DND-41 (cell line): ENCODE measurements around the gene CLDN15.

Experiments
- ATAC-seq: fragments of 200-7000 bp; cut with Tn5 transposase; 3 replicates; pipeline ENCODE4 v1.9.1; 2021; ENCODE audit warnings: low read depth; ENCODE audit not compliant: insufficient read depth
- DNase-seq: peaks from one replicate; pipeline ENCODE4 v3.0.0-alpha.2; 2020
- H2AFZ ChIP-seq: 2 replicates; pipeline ENCODE4 v1.6.0; 2012; ENCODE audit warnings: low read depth, low read length
- H3K27ac ChIP-seq: 2 replicates; pipeline ENCODE4 v1.5.1; 2012; ENCODE audit warnings: low read length, inconsistent platforms
- H3K27me3 ChIP-seq: fragments of 200-600 bp; sonication (generic); 2 replicates; pipeline ENCODE4 v1.6.0; 2012; ENCODE audit warnings: low read length, mild to moderate bottlenecking, inconsistent platforms; ENCODE audit not compliant: insufficient read depth, poor library complexity
- H3K36me3 ChIP-seq: 2 replicates; pipeline ENCODE4 v1.5.1; 2012; ENCODE audit warnings: low read length, inconsistent platforms; ENCODE audit not compliant: insufficient read depth
- H3K4me1 ChIP-seq: 2 replicates; pipeline ENCODE4 v1.5.1; 2012; ENCODE audit warnings: mild to moderate bottlenecking, low read length; ENCODE audit not compliant: insufficient read depth
- H3K4me2 ChIP-seq: 2 replicates; pipeline ENCODE4 v1.6.0; 2012; ENCODE audit warnings: mild to moderate bottlenecking, moderate library complexity, low read length, inconsistent platforms; ENCODE audit not compliant: insufficient read depth
- H3K4me3 ChIP-seq, 2 experiments: fragments of 200-600 bp in 1 of 2; shearing (Covaris generic) in 1 of 2; 2 replicates each; pipeline ENCODE4 v1.5.1; 2012 to 2016; ENCODE audit warnings: inconsistent platforms in 2 of 2, low read length in 2 of 2, mild to moderate bottlenecking in 2 of 2, low read depth in 1 of 2, moderate library complexity in 1 of 2
- H3K79me2 ChIP-seq: 2 replicates; pipeline ENCODE4 v1.6.0; 2012; ENCODE audit warnings: low read length, inconsistent platforms; ENCODE audit not compliant: insufficient read depth
- H3K9ac ChIP-seq: 2 replicates; pipeline ENCODE4 v1.6.0; 2012; ENCODE audit warnings: low read depth, mild to moderate bottlenecking, inconsistent platforms, low read length, moderate library complexity
- H3K9me3 ChIP-seq: 2 replicates; pipeline ENCODE4 v1.5.1; 2012; ENCODE audit warnings: low read length, moderate library complexity, mild to moderate bottlenecking, inconsistent platforms; ENCODE audit not compliant: insufficient read depth, severe bottlenecking
- H4K20me1 ChIP-seq: 2 replicates; pipeline ENCODE4 v1.6.0; 2012; ENCODE audit warnings: low read length; ENCODE audit not compliant: insufficient read depth
- EZH2 ChIP-seq: IDR thresholded peaks from 3 replicates; pipeline ENCODE4 v1.6.1; 2012; ENCODE audit warnings: borderline replicate concordance, low read depth, mild to moderate bottlenecking, moderate library complexity, low read length, inconsistent platforms; ENCODE audit not compliant: severe bottlenecking
- TF ChIP-seq, protein P1 (sequence below): IDR thresholded peaks from 2 replicates; pipeline ENCODE4 v1.5.1; 2012; ENCODE audit warnings: borderline replicate concordance, low read length, moderate library complexity, mild to moderate bottlenecking; ENCODE audit not compliant: poor library complexity, severe bottlenecking; ENCODE audit errors: extremely low read depth

The CLDN15 gene

DNA sequence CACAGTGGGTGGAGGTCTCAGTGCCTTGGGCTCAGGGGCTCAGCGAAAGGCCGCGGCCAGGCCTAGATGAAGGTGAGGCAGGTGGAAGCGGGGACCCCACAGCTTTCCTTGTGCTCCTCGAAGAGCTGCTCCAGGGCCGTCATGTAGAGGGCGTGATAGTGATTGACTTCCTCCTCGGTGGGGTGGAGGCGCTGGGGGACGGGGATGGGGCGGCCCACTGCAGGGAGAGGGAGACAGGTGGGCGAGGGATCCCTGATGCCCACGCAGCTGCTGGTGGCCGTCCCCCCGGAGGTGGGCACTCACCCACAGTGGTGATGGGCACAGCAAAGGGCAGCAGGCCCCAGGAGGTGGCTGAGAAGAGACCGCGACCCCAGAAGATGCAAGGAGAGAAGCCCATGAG lies 41.7 kb downstream of the CLDN15 start:
- no peak for DNase-seq
- Histone ChIP-seq H3K36me3 (no peaks in the 10 kb centered on the region), H3K4me1 (peaks cover 2% of the 10 kb centered on the region; the same call in 1 of the 2 replicates), H2AFZ (no peak overlapping the region), H3K9me3 (no peaks in the 10 kb centered on the region), H3K4me2 (no peak overlapping the region), H4K20me1 (no peaks in the 10 kb centered on the region), H3K4me3 (no peak overlapping the region), H3K27ac (no peak overlapping the region), H3K79me2 (no peaks in the 10 kb centered on the region), H3K27me3 (no peaks in the 10 kb centered on the region), H3K9ac (no peak overlapping the region)
- TF ChIP-seq, protein P1, sequence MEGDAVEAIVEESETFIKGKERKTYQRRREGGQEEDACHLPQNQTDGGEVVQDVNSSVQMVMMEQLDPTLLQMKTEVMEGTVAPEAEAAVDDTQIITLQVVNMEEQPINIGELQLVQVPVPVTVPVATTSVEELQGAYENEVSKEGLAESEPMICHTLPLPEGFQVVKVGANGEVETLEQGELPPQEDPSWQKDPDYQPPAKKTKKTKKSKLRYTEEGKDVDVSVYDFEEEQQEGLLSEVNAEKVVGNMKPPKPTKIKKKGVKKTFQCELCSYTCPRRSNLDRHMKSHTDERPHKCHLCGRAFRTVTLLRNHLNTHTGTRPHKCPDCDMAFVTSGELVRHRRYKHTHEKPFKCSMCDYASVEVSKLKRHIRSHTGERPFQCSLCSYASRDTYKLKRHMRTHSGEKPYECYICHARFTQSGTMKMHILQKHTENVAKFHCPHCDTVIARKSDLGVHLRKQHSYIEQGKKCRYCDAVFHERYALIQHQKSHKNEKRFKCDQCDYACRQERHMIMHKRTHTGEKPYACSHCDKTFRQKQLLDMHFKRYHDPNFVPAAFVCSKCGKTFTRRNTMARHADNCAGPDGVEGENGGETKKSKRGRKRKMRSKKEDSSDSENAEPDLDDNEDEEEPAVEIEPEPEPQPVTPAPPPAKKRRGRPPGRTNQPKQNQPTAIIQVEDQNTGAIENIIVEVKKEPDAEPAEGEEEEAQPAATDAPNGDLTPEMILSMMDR = no peak
- TF ChIP-seq EZH2 = no peak
- ATAC-seq = no peak

DNA sequence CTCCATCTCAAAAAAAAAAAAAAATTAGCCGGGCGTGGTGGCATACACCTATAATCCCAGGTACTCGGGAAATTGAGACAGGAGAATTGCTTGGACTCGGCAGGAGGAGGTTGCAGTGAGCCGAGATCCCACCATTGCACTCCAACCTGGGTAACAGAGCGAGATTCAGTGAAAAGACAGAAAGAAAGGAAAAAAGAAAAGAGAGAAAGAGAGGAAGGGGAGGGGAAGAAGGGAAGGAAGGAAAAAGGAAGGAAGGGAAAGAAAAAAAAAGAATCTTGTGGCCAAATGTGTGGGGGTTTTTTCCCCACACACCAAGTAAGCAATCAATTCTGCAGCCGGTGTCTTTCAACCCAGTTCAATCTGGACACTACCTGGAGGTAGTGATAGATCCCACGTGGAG lies 48.5 kb downstream of the CLDN15 start:
- no peak for ATAC-seq
- Histone ChIP-seq H3K27me3 (no peaks in the 10 kb centered on the region), H3K9me3 (no peaks in the 10 kb centered on the region), H3K27ac (no peak overlapping the region), H4K20me1 (no peaks in the 10 kb centered on the region), H3K4me1 (peaks cover 2% of the 10 kb centered on the region; the same call in 1 of the 2 replicates), H3K36me3 (no peaks in the 10 kb centered on the region), H3K9ac (no peak overlapping the region), H3K4me2 (no peak overlapping the region), H3K4me3 (no peak overlapping the region), H3K79me2 (no peaks in the 10 kb centered on the region), H2AFZ (no peak overlapping the region)
- no peak for TF ChIP-seq EZH2
- TF ChIP-seq, protein P1 = no peak
- no peak for DNase-seq

DNA sequence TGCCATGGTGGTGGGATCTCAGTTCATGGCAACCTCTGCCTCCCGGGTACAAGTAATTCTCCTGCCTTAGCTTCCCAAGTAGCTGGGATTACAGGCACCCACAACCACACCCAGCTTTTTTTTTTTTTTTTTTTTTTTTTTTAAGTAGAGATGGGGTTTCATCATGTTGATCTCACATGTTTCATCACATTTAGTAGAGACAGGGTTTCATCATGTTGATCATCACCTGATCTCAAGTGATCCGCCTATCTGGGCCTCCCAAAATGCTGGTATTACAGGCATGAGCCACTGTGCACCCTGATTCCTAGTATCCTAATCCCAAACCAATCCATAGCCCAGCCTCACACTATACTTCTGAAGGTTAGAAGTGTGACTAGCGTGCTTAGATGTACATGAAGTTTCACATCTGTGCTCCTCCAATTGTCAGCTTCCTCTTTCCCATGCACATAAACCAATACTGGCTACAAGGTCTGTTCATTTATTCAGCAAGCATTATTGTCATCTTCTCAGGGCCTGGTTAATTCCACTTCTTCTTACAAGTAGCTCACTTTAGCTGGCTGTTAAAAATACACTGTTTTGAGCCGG lies 50.7 kb downstream of the CLDN15 start:
- Histone ChIP-seq H3K4me1 (no peaks in the 10 kb centered on the region), H3K4me3 (no peak overlapping the region), H4K20me1 (no peaks in the 10 kb centered on the region), H3K79me2 (no peaks in the 10 kb centered on the region), H3K27me3 (no peaks in the 10 kb centered on the region), H3K9me3 (no peaks in the 10 kb centered on the region), H3K4me2 (no peak overlapping the region), H3K9ac (no peak overlapping the region), H2AFZ (no peak overlapping the region), H3K36me3 (no peaks in the 10 kb centered on the region), H3K27ac (no peak overlapping the region)
- no peak for TF ChIP-seq EZH2
- TF ChIP-seq, protein P1 = no peak
- no peak for DNase-seq
- no peak for ATAC-seq

DNA sequence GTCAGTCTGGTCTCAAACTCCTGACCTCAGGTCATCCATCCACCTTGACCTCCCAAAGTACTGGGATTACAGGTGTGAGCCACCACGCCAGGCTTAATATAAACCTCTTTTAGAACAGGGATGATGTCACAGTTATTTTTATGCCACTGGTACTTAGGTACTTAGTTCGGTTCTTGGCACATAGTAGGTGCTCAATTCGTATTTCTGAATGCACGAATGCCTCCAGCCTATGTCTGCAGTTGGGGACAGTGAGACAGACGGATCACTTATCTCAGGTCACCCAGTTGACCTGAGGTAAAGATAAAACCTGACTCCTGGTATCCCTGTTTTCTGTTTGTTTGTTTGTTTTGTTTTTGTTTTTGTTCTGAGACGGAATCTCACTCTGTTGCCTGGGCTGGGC lies 51.4 kb downstream of the CLDN15 start:
- H3K4me3 ChIP-seq = no peak overlapping the region
- DNase-seq = no peak
- no peaks in the 10 kb centered on the region for H3K79me2 ChIP-seq
- H3K36me3 ChIP-seq = no peaks in the 10 kb centered on the region
- no peak overlapping the region for H2AFZ ChIP-seq
- no peaks in the 10 kb centered on the region for H3K4me1 ChIP-seq
- no peaks in the 10 kb centered on the region for H3K27me3 ChIP-seq
- no peak for ATAC-seq
- H4K20me1 ChIP-seq = no peaks in the 10 kb centered on the region
- no peak overlapping the region for H3K9ac ChIP-seq
- H3K4me2 ChIP-seq = no peak overlapping the region
- no peaks in the 10 kb centered on the region for H3K9me3 ChIP-seq
- TF ChIP-seq, protein P1 = no peak
- no peak for TF ChIP-seq EZH2
- H3K27ac ChIP-seq = no peak overlapping the region
